A673 (cell line): Measurements from ENCODE around the gene CBY3. TPM values are rescaled to one million over a fixed set of nuclear protein-coding genes. Genes with fewer than 3 reads are reported as not detected.
A peak's percentile ranks its signal among the peaks of the same experiment; 100 is the strongest.

Experiments
- Bru-seq: library from RNA; stranded (reverse); fragments of 400-500 nt; gene quantifications from one replicate; lab custom pipeline; 2021; lab: Mats Ljungman, UMichigan
- BruChase-seq, 2 experiments: library from RNA; stranded (reverse); fragments of 400-500 nt; gene quantifications; one replicate each; lab custom pipeline; 2021; lab: Mats Ljungman, UMichigan
- BruUV-seq: library from RNA; stranded (reverse); fragments of 400-500 nt; replicated peaks from 2 replicates; lab custom pipeline; 2021; lab: Mats Ljungman, UMichigan
- CTCF ChIA-PET: fragments of 300-600 bp; sonication (Branson Sonifier 250); formaldehyde crosslinking; loops from one replicate; lab custom pipeline; 2022; ENCODE audit warnings: antibody characterized with exemption; lab: Charles Lee
- POLR2A ChIA-PET: fragments of 300-600 bp; sonication (Branson Sonifier 250); formaldehyde crosslinking; loops from one replicate; lab custom pipeline; 2022; ENCODE audit warnings: antibody characterized with exemption; ENCODE audit not compliant: low non-redundant PET; lab: Charles Lee
- DNase-seq: peaks from one replicate; pipeline ENCODE4 v3.0.0-alpha.2; 2015; ENCODE audit warnings: low spot score
- H3K27ac ChIP-seq: fragments of 200-600 bp; sonication (generic); 2 replicates; pipeline ENCODE4 v1.5.1; 2016; ENCODE audit warnings: mixed run types, low read depth, mild to moderate bottlenecking, mixed read lengths, antibody characterized with exemption, low read length; ENCODE audit not compliant: poor library complexity, severe bottlenecking
- H3K27me3 ChIP-seq: fragments of 200-600 bp; sonication (generic); replicated peaks from 2 replicates; pipeline ENCODE4 v1.6.1; 2017; ENCODE audit warnings: mixed run types, low read depth, mild to moderate bottlenecking, mixed read lengths, antibody characterized with exemption, low read length; ENCODE audit not compliant: insufficient read depth, poor library complexity
- H3K36me3 ChIP-seq: fragments of 200-600 bp; sonication (generic); 2 replicates; pipeline ENCODE4 v1.6.1; 2016; ENCODE audit warnings: mixed run types, mild to moderate bottlenecking, mixed read lengths, antibody characterized with exemption, low read length; ENCODE audit not compliant: insufficient read depth, poor library complexity, severe bottlenecking
- H3K4me1 ChIP-seq: fragments of 200-600 bp; sonication (generic); 2 replicates; pipeline ENCODE4 v1.6.1; 2017; ENCODE audit warnings: mixed run types, mild to moderate bottlenecking, mixed read lengths, antibody characterized with exemption, low read length; ENCODE audit not compliant: insufficient read depth, poor library complexity, severe bottlenecking
- H3K4me3 ChIP-seq: fragments of 200-600 bp; sonication (generic); 2 replicates; pipeline ENCODE4 v1.5.1; 2016; ENCODE audit warnings: low read depth, mixed run types, mild to moderate bottlenecking, mixed read lengths, low read length; ENCODE audit not compliant: poor library complexity, severe bottlenecking
- H3K9me3 ChIP-seq: fragments of 200-600 bp; sonication (generic); 2 replicates; pipeline ENCODE4 v1.6.1; 2016; ENCODE audit warnings: mixed run types, low read depth, mild to moderate bottlenecking, mixed read lengths, antibody characterized with exemption, low read length; ENCODE audit not compliant: poor library complexity, severe bottlenecking
- EZH2 ChIP-seq: fragments of 200-600 bp; sonication (generic); IDR thresholded peaks from 2 replicates; pipeline ENCODE4 v1.6.1; 2017; ENCODE audit warnings: borderline replicate concordance, low read depth, mild to moderate bottlenecking, mixed read lengths, antibody characterized with exemption, low read length; ENCODE audit not compliant: poor library complexity, severe bottlenecking
- intact Hi-C: fragments of 100-400 bp; cut with micrococcal nuclease; formaldehyde crosslinking; loops from one replicate; pipeline ENCODE4 v1.10.0; 2022; ENCODE audit not compliant: unreplicated experiment
- long read RNA-seq: library from polyadenylated mRNA; stranded (forward); transcript quantifications from one replicate; pipeline ENCODE4 v2.0.0, GENCODE V29; 2022
- total RNA-seq: library from RNA; stranded (reverse); gene quantifications from 2 replicates; pipeline ENCODE4 v1.2.3, GENCODE V29; 2021
- TF ChIP-seq, protein P1 (sequence below): fragments of 300-800, 200-600 bp; sonication (generic); conservative IDR thresholded peaks from 2 replicates; pipeline ENCODE4 v1.5.1; 2017; ENCODE audit warnings: low read depth, mild to moderate bottlenecking, antibody characterized with exemption, low read length, moderate library complexity, mixed read lengths

Gene CBY3
- total RNA-seq (not detected in 2 replicates), Bru-seq, nascent RNA (percentile 17 among the genes with signal in this experiment), BruChase-seq, experiment 1, labeled RNA remaining after a 2-hour chase (percentile 17 among the genes with signal in this experiment), BruChase-seq, experiment 2, labeled RNA remaining after a 6-hour chase (percentile 17 among the genes with signal in this experiment)
- long read RNA-seq, partial matches to known transcripts, result 0 of 3 reads
- long read RNA-seq, other reads (novel, unspliced or antisense), result 3 of 3 reads

DNA sequence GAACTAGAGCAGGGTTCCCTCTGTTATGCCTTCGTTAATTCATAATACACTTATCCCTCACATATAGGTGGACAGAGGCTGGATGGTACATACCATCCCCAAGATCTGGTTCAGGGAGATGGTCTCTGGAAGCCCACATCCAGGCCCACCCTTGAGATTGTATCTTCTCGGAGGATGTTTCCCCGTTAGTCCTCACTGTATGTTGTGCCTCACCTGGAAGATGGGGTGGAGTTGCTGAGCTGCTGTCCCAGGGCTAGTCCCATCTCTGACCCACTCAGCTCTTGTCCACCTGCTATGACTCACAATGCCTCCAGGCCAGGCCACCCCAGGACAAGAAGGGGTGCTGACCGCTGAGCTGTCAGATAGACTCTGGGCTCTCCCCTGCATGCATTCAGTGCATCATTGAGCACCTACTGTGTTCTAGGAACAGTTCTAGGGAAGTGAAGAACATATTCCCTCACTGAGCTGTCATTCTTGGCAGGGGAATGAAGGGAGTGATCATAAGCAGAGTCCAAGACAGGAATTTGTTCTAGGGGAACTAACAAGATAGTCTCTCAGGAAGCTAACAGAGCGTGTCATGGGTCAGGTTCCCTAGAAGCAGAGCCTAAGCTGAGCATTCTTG lies at the start of gene CBY3:
TSS of gene CBY3 (minus strand) at position 255 of the 622 bp plus-strand sequence. CDS start at position 139, 116 bp downstream.
- POLR2A ChIA-PET, result no interaction called here
- intact Hi-C loops, result no loop called here
- H3K4me1 ChIP-seq, result peaks cover 8% of the 10 kb centered on the region
- H3K9me3 ChIP-seq, result no peaks in the 10 kb centered on the region
- no TSS peak for BruUV-seq
- no peak within 1 kb of the TSS for H3K4me3 ChIP-seq
- H3K27me3 ChIP-seq, result no peaks in the 10 kb centered on the region
- H3K36me3 ChIP-seq, result no peaks in the 10 kb centered on the region
- TF ChIP-seq EZH2, result no peak
- TF ChIP-seq, protein P1, sequence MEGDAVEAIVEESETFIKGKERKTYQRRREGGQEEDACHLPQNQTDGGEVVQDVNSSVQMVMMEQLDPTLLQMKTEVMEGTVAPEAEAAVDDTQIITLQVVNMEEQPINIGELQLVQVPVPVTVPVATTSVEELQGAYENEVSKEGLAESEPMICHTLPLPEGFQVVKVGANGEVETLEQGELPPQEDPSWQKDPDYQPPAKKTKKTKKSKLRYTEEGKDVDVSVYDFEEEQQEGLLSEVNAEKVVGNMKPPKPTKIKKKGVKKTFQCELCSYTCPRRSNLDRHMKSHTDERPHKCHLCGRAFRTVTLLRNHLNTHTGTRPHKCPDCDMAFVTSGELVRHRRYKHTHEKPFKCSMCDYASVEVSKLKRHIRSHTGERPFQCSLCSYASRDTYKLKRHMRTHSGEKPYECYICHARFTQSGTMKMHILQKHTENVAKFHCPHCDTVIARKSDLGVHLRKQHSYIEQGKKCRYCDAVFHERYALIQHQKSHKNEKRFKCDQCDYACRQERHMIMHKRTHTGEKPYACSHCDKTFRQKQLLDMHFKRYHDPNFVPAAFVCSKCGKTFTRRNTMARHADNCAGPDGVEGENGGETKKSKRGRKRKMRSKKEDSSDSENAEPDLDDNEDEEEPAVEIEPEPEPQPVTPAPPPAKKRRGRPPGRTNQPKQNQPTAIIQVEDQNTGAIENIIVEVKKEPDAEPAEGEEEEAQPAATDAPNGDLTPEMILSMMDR, result no peak
- DNase-seq, result no peak
- CTCF ChIA-PET, result no interaction called here
- H3K27ac ChIP-seq, result no peak within 1 kb of the TSS

DNA sequence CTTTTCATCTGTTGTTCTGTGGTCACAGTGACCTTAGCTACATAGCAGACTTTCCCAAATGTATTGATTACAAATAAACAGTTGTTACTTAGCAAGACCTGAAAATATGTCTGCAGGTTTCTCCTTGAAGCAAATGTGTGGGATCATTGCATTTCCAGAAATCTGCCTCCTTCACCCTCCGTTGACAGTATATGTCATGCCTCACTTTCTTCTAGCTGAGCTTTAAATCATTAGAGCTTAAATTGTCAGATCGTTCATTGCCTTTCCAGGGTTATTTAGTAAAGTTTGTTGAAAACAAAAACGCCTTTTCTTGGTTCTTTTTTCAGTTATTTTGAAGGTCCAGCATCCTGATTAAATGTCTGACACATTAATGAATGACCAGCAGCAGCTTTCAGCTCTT lies 49.5 kb upstream of the CBY3 start:
- BruUV-seq, result no TSS peak
- Histone ChIP-seq H3K4me1 (peaks cover 10% of the 10 kb centered on the region), H3K9me3 (no peaks in the 10 kb centered on the region), H3K4me3 (no peak overlapping the region), H3K36me3 (peaks cover 63% of the 10 kb centered on the region), H3K27me3 (no peaks in the 10 kb centered on the region), H3K27ac (no peak overlapping the region)
- intact Hi-C loops, result no loop called here
- TF ChIP-seq, protein P1, result no peak
- no peak for TF ChIP-seq EZH2
- ChIA-PET CTCF (no interaction called here), POLR2A (no interaction called here)
- no peak for DNase-seq

DNA sequence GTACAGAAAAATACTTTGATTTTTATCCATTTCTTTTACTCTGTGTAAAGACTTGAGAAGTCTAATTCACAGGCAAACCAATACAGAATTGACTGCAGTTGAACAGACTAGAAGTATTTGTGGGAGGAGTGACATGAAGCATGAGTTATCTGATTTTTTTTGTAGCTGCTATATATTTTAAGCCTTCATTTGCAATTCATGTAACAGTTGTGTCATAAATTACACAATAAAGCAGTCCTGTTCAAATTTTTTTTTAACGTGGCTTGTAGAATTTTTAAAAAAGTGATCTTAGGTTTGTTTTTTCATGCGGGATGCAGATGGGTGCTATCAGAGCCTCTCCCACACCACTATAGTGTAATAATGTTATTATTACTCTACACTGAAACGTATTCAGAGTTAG lies 48.9 kb upstream of the CBY3 start:
- H3K9me3 ChIP-seq, result no peaks in the 10 kb centered on the region
- no TSS peak for BruUV-seq
- no peaks in the 10 kb centered on the region for H3K27me3 ChIP-seq
- H3K36me3 ChIP-seq, result peaks cover 69% of the 10 kb centered on the region
- POLR2A ChIA-PET, result no interaction called here
- CTCF ChIA-PET, result no interaction called here
- DNase-seq, result no peak
- H3K4me3 ChIP-seq, result no peak overlapping the region
- intact Hi-C loops, result no loop called here
- no peak for TF ChIP-seq EZH2
- peaks cover 10% of the 10 kb centered on the region for H3K4me1 ChIP-seq
- no peak overlapping the region for H3K27ac ChIP-seq
